ENCODE measurements around the gene CAMK1D. TPM values are rescaled to one million over a fixed set of nuclear protein-coding genes. Genes with fewer than 3 reads are reported as not detected.

Gene CAMK1D
- total and polyA plus RNA-seq, 2 donors (not counting 3 experiments of a cell fraction or from before 2014, with no cell fraction given) = 0.37 to 4.2 TPM

DNA sequence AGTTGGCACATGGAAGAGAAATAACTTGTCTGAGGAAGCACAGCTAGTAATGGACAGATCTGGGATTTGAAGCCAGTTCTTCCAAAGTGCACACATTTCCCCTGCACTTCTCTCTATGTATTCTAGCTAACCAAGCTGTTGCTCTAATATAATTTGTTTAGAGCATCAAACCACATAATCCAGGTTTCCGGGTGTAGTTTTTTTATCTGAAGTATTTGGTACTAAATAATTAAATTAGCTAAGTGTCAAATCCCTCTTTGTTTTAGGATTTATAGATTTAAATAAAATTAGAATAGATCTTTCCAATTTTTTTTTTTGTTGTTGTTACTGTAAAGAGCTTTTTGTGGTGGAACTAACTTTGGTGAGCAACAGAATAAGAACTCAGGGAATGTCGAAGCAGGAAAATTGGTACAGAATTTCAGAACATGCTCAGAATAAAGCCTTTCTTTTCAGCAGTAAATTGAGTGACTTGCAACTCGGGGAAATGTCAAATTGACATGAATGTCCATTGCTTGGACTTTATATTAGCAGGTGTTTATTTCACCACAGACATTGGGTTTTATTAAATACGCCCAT lies 33.7 kb downstream of the CAMK1D start:
- TF ChIP-seq, protein P1, sequence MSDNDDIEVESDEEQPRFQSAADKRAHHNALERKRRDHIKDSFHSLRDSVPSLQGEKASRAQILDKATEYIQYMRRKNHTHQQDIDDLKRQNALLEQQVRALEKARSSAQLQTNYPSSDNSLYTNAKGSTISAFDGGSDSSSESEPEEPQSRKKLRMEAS (IDR thresholded peaks at IDR 0.05; ENCODE audit: insufficient read depth, insufficient read length) = no peak
- no peak for TF ChIP-seq POLR2AphosphoS5 (IDR thresholded peaks at IDR 0.05; ENCODE audit: insufficient read depth, low read depth, low read length)
- no peak for TF ChIP-seq MYC (IDR thresholded peaks at IDR 0.05; ENCODE audit: low read depth, low read length)
- TF ChIP-seq, protein P2, sequence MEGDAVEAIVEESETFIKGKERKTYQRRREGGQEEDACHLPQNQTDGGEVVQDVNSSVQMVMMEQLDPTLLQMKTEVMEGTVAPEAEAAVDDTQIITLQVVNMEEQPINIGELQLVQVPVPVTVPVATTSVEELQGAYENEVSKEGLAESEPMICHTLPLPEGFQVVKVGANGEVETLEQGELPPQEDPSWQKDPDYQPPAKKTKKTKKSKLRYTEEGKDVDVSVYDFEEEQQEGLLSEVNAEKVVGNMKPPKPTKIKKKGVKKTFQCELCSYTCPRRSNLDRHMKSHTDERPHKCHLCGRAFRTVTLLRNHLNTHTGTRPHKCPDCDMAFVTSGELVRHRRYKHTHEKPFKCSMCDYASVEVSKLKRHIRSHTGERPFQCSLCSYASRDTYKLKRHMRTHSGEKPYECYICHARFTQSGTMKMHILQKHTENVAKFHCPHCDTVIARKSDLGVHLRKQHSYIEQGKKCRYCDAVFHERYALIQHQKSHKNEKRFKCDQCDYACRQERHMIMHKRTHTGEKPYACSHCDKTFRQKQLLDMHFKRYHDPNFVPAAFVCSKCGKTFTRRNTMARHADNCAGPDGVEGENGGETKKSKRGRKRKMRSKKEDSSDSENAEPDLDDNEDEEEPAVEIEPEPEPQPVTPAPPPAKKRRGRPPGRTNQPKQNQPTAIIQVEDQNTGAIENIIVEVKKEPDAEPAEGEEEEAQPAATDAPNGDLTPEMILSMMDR (IDR thresholded peaks at IDR 0.05; ENCODE audit: extremely low read depth in 1 of 2, insufficient read depth in 1 of 2, low read depth in 1 of 2, low read length in 2 of 2) = no peak
- no peak for TF ChIP-seq GATA2 (IDR thresholded peaks at IDR 0.05; ENCODE audit: insufficient read depth, insufficient read length, low read depth, low read length)
- TF ChIP-seq FOS (IDR thresholded peaks at IDR 0.05; ENCODE audit: borderline replicate concordance, insufficient read depth, low read length) = no peak
- TF ChIP-seq EZH2 (IDR thresholded peaks at IDR 0.05; ENCODE audit: borderline replicate concordance, low read depth, low read length, severe bottlenecking) = no peak
- TF ChIP-seq JUN (IDR thresholded peaks at IDR 0.05; ENCODE audit: borderline replicate concordance, insufficient read depth, insufficient read length, low read depth) = no peak
- no peak for TF ChIP-seq POLR2A (IDR thresholded peaks at IDR 0.05; ENCODE audit: low read depth, low read length)
- intact Hi-C loops (cut with micrococcal nuclease) = no loop called here
- Histone ChIP-seq H3K9ac (replicated peaks; ENCODE audit: extremely low read depth, insufficient read depth, low read length) (no peak overlapping the region), H3K79me2 (ENCODE audit: control insufficient read depth, insufficient read depth, low read length) (no peaks in the 10 kb centered on the region), H2AFZ (ENCODE audit: low read depth, low read length) (no peak overlapping the region), H3K9me3 (replicated peaks; ENCODE audit: control insufficient read depth, insufficient read depth, low read length) (no peaks in the 10 kb centered on the region), H3K36me3 (ENCODE audit: control insufficient read depth in 2 of 2, extremely low read depth in 1 of 2, insufficient read depth in 2 of 2, low read length in 2 of 2) (no peaks in the 10 kb centered on the region), H3K4me3 (replicated peaks in 1 of 3; ENCODE audit: insufficient read depth in 1 of 3, low read depth in 1 of 3, low read length in 3 of 3) (no peak overlapping the region), H3K27ac (ENCODE audit: insufficient read depth, low read depth, low read length) (no peak overlapping the region), H3K9me1 (replicated peaks; ENCODE audit: control insufficient read depth, extremely low read depth, insufficient read depth, low read length) (no peaks in the 10 kb centered on the region), H4K20me1 (replicated peaks; ENCODE audit: control insufficient read depth, extremely low read depth, insufficient read depth, low read length) (no peaks in the 10 kb centered on the region), H3K27me3 (ENCODE audit: control insufficient read depth in 2 of 2, insufficient read depth in 2 of 2, low read length in 2 of 2) (no peaks in the 10 kb centered on the region), H3K4me1 (ENCODE audit: control insufficient read depth, extremely low read depth, insufficient read depth, low read length) (no peaks in the 10 kb centered on the region), H3K4me2 (ENCODE audit: insufficient read depth, low read length) (no peak overlapping the region)
- POLR2A ChIA-PET = no interaction called here
- BruUV-seq (replicated peaks) = no TSS peak
- CTCF ChIA-PET = interaction anchor here (1.4 to 1.5 kb wide), 2 partner anchors 21 to 273 kb away, joined by 3 to 5 read pairs; no protein-coding TSS in a partner anchor
- FAIRE-seq (no peak), DNase-seq (ENCODE audit: low read depth, low spot score) (no peak)
- dilution Hi-C loops (cut with MboI; ENCODE audit: extremely low pct_ligation_motif_present, low sequenced_read_pairs) = no loop called here

Measured in endothelial cell of umbilical vein (primary cell).